ENCODE data around the gene GLRX5.

DNA sequence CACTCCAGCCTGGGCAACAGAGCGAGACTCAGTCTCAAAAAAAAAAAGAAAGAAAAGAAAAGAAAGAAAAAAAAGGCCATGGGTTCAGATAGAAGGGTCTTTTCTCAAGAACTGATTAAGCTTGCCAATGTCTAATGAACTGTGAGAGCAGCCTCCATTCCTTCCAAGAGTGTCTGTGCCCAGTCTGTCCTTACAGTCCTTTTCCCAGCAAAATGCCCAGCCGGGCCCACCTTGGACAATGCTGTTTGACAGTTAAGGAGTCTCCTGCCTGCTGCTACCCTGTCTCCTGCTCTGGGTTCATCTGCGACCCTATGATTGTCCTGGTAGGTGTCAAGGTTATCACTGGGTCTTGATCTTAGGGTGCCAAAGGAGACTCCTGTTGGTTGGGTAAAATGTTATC, 39.8 kb upstream of the GLRX5 start:
- no peak for TF ChIP-seq POLR2AphosphoS5 (IDR thresholded peaks at IDR 0.05)
- TF ChIP-seq POLR2A (IDR thresholded peaks at IDR 0.05): no peak
- TF ChIP-seq, protein P1, sequence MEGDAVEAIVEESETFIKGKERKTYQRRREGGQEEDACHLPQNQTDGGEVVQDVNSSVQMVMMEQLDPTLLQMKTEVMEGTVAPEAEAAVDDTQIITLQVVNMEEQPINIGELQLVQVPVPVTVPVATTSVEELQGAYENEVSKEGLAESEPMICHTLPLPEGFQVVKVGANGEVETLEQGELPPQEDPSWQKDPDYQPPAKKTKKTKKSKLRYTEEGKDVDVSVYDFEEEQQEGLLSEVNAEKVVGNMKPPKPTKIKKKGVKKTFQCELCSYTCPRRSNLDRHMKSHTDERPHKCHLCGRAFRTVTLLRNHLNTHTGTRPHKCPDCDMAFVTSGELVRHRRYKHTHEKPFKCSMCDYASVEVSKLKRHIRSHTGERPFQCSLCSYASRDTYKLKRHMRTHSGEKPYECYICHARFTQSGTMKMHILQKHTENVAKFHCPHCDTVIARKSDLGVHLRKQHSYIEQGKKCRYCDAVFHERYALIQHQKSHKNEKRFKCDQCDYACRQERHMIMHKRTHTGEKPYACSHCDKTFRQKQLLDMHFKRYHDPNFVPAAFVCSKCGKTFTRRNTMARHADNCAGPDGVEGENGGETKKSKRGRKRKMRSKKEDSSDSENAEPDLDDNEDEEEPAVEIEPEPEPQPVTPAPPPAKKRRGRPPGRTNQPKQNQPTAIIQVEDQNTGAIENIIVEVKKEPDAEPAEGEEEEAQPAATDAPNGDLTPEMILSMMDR (IDR thresholded peaks at IDR 0.05): no peak
- TF ChIP-seq EP300 (IDR thresholded peaks at IDR 0.05): no peak
